Activated CD4-positive, CD25-positive, alpha-beta regulatory T cell treated with anti-CD3 and anti-CD28 coated beads, Interleukin-2, amount 50 U/mL, for 16 hours (primary cell): ENCODE measurements around the gene GAGE12J.
A peak's percentile ranks its signal among the peaks of the same experiment; 100 is the strongest.
"Not testable (repeated sequence)": the region's sequence is repeated elsewhere in the genome, so short reads cannot be mapped to it uniquely, and the experiment has no call there.

ENCODE experiments used
- DNase-seq: peaks from one replicate; pipeline ENCODE4 v3.0.0-alpha.2; 2020; ENCODE audit warnings: low read depth, low spot score

The GAGE12J gene

GRCh38 chrX:49321737-49322136 is at the start of gene GAGE12J:
Gene GAGE12J, plus strand, starts transcription at chrX:49322037. Its CDS starts 1,157 bp downstream, at chrX:49323194.
- DNase-seq: not testable (repeated sequence)

DNA sequence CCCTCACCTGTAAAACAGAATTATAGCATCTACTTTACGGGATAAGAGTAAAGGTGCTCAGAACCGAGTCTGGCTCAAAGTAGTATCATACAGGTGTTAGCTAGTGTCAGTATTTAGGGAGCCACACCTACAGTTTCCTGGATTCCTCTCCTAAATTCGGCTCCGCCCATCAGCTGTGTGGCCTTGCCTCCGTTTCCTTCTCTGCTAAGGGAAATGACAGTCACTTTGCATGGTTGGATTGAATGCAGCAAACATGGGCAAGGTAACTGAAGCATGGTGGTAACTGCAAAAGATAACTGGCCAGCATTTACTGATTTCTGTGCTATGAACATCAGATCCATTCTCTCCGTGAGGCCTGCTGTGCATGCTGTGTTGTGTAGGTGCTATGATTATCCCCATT is 49.4 kb upstream of the GAGE12J start:
- no peak for DNase-seq

DNA sequence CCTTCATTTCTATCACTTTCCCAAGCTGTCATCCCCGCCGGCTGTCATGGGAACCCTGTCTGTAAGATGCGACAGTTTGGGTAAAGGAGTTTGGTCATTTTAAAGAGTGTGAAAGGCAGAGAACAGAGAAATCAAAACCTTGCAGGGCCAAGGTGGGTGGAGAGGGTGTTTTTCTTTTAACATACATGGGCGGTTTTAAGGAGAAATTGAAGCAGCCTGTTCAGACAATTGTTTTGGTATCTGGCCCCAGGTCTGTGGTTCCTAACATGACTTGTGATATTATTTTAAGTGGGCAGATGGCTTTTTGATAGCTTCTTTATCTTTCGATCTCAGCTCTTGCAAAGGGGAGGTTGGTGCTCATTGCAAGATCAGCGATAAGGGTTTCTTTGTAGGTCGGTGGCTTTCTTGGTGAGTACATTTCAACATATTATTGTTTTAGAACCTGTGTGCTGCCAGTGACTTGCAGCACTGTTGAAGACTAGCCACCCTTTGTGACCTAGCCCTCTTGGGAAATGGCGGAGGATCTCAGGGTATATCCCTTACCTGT is 48.6 kb upstream of the GAGE12J start:
- DNase-seq: no peak

DNA sequence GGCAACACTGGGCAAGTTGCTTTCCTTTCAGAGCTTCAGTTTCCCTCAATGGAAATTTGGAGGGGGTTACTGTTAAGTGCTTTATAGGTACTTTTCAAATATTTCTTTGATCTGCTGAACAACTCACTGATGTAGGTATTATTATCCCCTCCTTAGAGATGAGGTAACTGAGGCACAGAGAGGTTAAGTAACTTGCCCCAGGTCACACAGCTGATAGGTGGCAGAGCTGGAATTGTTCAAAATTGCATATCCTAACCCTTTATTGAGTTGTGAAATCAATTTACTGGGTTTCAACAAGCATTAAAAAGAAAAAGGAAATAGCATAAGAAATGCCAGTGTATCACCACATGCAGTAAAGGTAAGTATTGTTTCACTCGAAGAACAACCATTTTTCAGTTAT is 45.6 kb upstream of the GAGE12J start:
- DNase-seq: no peak

GRCh38 chrX:49276671-49277534 is 44.9 kb upstream of the GAGE12J start:
- no peak for DNase-seq

DNA sequence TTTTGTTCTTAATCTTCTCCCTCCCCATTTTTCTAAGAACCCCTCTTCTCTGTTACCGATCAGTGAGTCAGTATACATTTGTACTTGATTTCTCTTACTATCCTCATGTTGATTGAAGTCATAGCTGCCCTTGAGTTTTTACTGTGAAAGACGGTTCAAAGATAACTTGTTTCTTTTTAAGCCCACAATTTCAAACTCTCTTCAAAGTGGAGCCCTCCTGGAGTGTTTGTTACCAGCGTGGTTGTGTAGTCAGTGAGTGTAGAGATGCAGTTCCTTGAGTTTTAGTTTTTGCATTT is 44.4 kb upstream of the GAGE12J start:
- DNase-seq: no peak

DNA sequence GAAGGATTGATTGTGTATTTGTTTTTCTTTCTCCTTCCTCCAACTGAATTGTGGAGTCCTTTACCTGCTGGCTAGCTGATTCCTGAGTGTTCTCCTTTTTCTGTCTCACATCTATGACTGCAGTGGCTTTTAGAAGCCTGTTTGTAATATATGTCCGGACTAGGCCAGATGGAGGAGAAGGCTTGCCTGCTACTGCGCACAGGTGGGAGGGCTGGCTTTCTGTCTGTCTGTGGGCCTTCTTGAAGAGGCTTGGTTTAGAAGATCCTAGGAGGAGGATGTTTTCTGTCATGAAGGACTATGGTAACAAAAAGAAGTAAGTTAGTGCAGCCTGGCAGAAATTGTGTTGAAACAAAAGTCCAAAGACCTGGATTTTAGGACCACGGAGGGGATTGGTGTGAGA is 43.8 kb upstream of the GAGE12J start:
- DNase-seq: no peak

GRCh38 chrX:49282647-49283011 is 39.2 kb upstream of the GAGE12J start:
- no peak for DNase-seq

GRCh38 chrX:49284212-49284611 is 37.6 kb upstream of the GAGE12J start:
- DNase-seq: no peak

DNA sequence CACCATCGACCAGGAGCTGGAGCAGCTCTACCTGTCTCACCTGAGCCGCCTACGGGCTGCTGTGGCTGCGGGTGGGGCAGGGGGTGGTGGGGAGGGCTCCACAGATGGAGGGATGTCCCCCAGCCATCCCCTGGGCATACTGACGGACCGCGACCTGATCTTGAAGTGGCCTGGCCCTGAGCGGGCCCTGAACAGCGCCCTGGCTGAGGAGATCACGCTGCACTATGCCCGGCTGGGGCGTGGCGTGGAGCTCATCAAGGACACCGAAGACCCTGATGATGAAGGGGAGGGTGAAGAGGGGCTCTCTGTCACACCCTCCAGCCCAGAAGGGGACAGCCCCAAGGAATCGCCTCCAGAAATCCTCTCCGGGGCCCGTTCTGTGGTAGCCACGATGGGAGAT is 35.7 kb upstream of the GAGE12J start:
- no peak for DNase-seq

- DNase-seq: no peak
These were observed 35.3 kb upstream of the GAGE12J start for GRCh38 chrX:49286581-49286980.

DNA sequence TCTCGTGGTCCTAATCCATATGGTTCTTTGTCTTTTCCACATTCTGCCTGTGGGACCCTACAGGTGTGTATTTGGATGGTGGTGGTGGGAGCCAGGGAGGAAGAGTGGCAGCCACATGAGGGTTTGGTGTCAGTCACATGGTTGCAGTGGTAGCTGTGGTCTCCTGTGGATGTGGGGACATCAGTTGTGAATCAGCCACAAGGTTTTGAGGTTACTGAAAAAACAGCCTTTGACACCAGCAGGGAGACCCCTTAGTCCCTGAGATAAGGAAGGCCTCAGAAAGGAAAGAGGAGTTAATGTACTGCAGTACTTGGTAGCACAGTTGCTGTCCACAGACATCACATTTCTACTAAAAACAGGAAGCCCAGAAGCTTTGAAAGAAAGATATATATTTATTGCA is 34.2 kb upstream of the GAGE12J start:
- no peak for DNase-seq

DNA sequence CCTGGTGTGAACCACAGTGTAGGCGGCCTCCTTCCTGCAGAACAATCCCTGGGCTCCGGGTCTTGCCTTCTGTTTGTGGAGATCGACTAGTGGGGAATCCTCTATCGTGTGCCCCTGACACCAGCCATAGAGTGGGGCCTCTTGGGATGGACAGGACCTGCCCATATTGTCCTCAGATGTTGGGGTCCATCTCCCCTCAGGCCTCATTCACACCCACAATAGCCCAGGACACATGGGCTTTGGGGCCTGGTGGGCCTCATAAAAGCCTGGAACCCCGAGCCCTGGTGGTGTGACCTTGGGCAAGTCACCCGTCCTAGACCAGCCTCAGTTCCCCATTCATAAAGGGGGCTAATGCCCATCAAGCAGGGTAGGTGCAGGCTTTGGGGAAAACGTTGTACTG is 31.6 kb upstream of the GAGE12J start:
- DNase-seq: no peak

DNA sequence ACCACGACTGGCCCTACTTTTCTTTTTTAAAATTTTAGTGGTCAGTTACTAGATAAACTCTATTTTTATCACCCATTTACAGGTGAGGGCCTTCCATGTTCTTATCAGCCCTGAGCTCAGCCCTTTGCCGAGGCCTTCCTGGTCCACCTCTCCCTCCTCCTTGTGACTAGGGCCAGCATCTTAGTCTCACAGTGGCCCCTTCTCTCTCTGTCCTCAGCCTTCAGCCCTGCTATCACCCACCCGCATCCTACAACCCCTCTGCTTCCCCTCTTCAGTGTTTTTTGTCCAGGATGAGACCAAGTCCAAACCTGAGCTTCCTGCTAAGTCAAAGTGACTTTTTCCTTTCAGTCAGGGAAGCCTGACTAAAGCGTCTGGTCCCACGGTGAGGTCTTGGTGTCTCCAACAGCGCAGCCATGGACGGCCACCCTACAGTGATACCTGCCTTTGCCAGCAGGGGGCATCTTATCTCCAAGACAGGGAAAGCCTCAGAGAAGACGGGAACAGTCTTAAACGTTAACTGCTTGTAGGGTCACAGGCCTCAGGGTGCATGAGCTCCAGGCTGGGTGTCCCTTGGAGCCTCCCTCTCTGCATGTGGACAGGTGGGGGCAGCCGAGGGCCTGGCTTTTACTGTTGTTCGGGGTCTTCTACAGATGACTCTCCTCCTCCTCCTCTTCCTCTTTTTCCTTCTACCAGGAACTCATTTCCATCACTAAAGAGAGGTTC is 30.1 kb upstream of the GAGE12J start:
- DNase-seq: peak; percentile 24

- no peak for DNase-seq
These were observed 29.2 kb upstream of the GAGE12J start for GRCh38 chrX:49292400-49293362.

GRCh38 chrX:49299293-49299692 is 22.5 kb upstream of the GAGE12J start:
- DNase-seq: not testable (repeated sequence)

DNA sequence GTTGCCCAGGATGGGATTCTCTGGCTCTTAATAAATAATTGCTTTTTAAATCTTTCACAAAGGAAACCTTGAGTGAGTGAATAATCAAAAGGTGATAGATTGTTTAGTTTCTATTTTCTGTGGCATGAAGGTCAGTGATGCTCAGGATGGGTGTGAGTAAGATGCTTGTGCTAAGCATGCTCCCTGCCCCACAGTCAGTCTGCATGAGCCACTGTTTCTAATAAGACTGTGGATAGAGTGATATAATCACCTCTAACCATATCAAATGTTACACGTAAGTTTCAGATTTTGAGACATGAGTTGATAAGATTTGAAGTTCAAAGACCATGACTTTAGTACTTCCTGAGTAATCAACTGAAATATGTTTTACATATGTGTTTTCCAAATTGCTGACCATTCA is 21.1 kb upstream of the GAGE12J start:
- DNase-seq: no peak

DNA sequence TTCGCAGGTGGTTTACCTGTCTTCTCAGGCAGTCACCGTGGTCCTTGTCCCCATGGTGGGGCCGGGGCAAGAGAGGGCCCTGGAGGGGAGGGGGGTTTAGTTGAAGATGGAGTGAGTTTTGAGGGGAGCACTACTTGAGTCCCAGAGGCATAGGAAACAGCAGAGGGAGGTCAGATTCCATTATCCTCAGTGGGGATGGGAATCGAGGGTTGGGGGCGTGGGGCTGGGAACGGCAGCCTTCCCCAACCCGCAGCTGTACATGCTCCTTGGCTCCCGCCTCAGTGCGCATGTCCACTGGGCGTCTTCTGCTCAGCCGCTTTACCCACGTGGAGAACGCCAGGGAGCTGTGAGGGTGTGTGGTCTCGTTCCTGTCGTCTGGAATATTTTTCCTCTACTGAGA is 18.5 kb upstream of the GAGE12J start, which contains the start of gene GAGE10:
Gene GAGE10, plus strand, starts transcription at position 301 of the 400 bp plus-strand sequence. CDS start 1,214 bp downstream, outside the sequence.
- no peak for DNase-seq

GRCh38 chrX:49307775-49308174 is 14.1 kb upstream of the GAGE12J start:
- not testable (repeated sequence) for DNase-seq

GRCh38 chrX:49308604-49309269 is 13.1 kb upstream of the GAGE12J start:
- DNase-seq: no peak

DNA sequence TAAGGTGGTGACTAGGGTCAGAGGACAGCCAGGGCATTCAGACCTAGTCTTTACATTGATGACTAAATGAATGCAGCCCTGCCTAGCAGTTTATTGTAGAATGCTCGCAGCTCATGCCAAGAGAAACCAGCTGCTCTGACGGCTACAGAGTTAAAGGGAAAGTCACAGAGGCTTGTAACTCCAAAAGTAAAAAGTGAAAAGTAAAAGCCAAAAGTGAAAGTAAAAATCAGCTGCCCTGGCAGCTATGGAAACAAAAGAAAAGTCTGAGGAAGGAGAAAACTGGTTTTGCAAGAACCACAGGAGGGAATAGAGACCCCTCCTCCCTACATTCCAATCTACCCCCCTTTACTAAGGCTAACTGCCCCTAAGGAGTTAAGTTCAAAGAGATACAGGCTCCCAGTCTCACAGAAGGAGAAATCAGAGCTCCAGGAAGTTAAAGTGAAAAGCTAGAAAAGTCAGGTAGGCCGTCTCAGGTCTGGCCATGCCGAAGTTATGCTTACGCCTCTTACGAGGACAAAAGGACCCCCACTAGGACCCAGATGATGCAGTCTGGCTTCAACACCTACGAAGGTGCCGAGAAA is 12.3 kb upstream of the GAGE12J start:
- DNase-seq: no peak
